Measurements from ENCODE around the gene L3MBTL3.

L3MBTL3 gene

DNA sequence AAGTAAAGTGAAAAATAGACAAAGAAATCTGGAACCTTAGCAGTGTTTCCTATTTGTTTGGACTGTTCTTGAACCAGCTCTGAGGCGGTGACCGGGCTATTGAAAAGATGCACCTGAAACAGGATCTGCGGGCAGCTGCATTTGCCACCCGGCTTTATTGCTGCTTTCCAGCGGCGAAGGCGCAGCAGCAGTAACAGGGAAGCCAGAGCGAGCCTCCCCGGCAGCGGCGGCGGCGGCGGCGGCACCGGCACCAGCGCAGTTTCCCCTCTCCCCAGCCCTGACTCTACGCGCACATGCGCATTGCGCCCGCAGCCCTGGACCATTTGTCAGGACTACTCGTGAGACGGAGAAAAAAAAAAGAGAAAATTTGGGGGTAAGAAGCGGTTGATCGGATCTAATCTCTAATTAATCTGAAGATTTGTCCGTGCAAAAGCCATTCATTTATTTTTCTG is at the start of gene L3MBTL3:
L3MBTL3 (plus strand) TSS at position 290 of the 452 bp plus-strand sequence. CDS start 24,119 bp downstream, outside the sequence.
- peak; percentile 33 for DNase-seq (ENCODE audit: low read depth)

DNA sequence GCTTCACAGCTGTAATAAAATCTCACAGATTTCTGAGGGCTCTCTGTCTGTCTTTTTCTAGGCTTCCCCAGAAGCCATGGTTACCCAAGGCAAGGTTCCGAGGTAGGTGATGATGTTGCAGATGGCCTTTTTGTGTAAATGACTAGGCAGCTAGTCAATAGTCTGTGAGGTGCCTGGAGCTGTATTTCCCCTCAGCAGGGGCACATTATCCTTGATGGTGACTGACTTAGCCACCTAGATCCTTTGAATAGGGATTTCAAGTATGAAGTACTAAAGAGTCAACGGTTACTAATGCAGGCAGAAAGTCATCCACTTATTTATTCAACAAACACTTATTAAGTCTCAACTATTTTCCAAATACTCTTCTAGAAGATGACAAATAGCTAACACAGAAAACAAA is 49.3 kb upstream of the L3MBTL3 start:
- no peak for DNase-seq (ENCODE audit: low read depth)

DNA sequence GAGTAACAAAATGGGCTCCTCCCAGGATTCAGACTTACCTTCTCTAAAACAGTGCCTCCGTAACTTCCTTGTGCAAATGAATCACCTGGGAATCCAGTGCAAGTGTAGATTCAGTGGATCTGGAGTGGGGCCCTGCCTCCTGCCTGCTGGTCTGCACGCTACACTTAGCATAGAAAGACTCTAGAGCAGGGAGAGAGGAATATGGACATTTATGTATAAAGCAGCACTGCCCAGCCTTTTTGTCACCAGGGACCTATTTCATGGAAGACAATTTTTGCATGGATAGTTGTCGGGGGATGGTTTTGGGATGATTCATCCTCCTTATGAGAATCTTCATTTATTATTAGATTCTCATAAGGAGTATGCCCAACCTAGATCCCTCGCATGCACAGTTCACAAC is 42.3 kb upstream of the L3MBTL3 start:
- no peak for DNase-seq (ENCODE audit: low read depth)

DNA sequence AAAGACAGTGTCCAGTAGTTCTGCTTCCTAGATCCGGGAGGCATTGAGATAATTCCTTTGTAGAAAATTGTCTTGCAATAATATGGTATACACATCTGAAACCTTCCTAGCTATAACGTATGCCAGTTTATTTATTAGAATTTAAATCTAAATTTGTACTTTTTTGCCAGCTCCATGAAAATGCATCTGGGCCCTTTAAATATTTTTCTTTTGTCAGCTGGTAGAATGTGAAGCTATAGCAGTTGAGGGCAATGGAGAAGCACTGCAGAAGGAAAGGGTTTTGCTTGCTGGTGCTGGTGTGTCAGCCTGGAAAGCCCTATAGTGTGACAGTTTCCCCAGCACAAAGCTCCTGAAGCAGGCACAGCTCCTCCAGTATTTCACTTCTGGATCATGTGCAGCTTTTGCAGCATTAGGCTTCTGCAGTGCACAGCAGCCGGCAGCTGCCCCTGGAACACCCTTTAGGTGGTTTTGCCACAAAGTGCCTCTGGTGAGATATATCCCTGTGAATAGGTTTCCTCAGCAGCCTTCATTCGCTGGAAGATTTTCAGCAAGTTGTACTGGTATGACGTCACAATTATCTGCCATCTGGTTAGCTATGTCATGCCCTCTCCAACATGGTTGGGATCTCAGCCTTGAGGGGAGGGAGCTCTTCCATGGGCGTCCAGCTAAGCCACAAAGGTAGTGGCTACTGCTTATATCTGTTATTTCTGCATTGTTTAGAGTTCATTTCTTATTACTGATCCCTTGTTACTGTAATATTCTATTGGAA is 40.0 kb upstream of the L3MBTL3 start:
- no peak for DNase-seq (ENCODE audit: low read depth)

DNA sequence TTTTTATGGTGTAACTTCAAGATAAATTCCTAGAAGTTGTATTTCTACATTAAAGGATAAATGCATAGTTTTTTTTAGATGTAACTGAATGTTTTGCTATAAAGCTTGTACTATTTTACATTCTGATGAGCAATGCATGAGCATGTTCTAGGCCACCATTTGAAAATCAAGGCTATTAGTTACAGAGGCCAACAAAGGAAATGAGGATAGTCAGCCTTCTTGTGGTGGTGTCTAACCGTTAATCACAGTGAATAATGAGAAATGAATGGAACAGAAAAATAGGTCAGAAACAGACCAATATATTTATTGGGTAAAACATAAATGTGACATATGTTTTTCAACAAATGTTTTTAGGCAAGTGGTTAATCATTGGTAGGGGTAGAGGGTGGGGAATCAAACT is 37.6 kb upstream of the L3MBTL3 start:
- DNase-seq (ENCODE audit: low read depth): no peak

DNA sequence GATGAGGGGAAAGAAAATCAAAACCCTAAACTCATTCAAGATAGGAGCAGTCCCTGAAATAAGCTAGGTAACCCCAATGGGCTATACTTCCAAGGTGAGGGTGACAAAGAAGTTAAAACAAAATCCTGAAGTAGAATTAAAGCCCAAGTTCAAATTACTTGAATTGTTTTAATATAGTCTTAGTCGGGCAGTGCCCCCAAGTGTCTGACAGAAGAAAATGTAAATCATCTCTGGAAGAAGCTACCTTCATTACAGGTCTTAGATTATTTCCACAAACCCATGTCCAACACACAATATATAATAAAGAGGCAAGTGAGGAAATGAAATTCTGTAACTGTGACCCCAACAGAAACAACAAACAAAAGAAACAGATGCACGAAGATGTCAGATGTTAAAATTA is 36.8 kb upstream of the L3MBTL3 start:
- DNase-seq (ENCODE audit: low read depth): no peak

DNA sequence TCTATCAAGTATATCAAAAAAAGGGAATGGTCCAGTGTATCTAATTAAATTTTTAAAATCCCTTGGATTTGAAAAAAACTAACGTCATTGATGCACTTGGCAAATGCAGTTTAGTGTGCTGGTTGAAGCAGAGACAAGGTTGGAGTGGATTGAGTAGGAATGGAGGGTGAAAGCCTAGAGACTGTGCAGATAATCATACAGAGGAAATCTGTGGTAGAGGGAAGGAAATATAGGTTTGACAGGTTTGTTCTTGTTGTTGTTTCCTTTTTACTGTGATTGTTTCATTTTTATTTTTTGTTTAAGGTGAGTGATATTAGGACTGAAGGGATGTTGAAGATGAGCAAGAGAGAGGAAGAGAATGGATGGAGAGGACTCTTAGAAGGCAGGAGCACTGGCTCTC is 29.0 kb upstream of the L3MBTL3 start:
- DNase-seq (ENCODE audit: low read depth): no peak

DNA sequence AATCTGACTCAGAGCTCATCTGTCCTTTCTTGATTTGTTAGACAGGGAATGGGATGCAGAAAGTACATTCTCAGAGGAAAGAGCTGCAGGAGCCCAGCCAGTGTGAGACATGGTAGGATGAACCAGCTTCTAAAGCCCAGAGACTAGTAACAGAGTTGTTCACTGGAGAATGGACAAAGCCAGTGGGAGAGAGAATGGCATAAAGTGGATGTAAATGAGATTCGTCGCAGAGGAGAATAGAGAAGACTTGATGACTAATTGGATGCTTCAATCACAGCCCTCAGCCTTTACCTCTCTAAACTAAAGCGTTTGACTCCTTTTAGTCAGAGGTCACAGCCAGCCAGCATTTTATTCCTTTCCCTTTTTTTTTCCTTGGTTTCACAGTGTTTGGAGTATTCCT is 25.5 kb upstream of the L3MBTL3 start:
- DNase-seq (ENCODE audit: low read depth): no peak

DNA sequence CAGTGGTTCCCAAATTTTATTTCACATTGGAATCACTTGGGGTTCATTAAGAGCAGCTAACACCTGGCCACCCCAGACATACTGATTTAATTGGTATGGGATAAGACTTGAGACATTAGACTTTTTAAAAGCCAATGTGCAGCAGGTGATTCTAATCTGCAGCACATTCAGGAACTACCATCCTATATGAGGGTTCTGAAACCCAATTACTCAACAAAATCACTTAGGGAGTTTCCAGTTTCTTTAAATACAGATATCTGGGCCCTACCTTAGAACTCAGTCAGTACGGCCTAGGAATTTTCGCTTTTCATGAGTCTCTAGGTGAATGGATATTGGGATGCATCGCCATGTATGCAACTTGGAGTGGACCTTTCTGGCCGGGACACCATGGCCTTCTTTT is 24.0 kb upstream of the L3MBTL3 start:
- DNase-seq (ENCODE audit: low read depth): no peak

DNA sequence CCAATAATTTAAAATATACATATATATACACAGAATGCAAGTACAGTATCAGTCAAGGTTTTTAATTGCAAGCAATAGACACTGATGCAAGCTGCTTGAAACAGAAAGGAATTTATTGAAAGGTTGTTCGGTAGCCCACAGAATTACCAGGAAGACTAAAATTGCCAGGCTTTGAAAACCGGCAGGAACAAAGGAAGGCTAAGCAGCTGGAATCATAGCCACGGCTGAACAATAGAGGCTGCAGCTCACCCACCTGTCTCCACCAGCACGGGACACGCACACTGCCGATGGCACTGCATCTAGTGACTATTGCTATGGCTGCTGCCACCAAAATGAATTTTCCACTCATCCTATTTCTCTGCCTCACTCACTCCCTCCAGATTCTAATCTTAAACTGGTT is 22.0 kb upstream of the L3MBTL3 start:
- no peak for DNase-seq (ENCODE audit: low read depth)

DNA sequence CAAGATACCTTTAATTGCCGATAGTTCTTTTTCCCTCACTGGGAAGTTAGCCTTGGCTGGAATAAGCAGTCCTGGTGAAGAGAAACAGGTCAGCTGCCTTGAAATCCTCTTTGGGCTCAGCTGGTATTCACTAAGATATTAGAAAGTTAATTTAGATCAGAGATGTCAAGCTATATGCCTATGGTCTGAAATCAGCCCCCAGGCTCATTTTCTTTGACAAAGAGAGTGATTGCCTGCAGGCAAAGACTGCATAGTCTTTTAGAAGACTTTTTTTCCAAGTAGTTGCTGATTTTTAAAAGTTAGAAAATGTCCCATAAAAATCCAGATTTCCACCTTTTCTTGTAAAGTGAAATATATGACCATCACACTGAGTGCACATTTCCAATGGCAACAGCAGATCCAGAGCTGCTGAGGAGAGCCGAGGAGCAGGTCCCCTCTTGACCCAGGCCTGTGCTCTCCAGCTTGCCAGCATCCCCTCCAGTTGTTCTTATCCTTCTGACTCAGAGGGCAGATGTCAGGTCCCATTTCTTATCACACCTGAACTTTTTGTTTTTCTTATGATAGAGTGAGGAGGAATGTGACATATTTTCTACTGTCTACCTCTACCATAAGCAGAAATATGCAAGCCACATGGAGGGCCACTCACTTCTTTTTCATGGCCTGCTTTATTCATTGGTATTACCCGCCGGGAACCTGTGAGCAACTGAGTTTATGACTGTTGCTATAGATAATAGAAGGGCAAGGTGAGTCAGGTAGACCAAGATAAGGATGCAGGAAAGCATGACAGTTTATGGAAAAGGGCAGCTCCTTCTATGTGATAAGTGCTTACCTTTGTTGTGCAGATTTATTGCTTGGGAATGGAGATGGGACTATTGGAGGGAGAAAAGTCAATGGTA is 17.6 kb upstream of the L3MBTL3 start:
- no peak for DNase-seq (ENCODE audit: low read depth)

DNA sequence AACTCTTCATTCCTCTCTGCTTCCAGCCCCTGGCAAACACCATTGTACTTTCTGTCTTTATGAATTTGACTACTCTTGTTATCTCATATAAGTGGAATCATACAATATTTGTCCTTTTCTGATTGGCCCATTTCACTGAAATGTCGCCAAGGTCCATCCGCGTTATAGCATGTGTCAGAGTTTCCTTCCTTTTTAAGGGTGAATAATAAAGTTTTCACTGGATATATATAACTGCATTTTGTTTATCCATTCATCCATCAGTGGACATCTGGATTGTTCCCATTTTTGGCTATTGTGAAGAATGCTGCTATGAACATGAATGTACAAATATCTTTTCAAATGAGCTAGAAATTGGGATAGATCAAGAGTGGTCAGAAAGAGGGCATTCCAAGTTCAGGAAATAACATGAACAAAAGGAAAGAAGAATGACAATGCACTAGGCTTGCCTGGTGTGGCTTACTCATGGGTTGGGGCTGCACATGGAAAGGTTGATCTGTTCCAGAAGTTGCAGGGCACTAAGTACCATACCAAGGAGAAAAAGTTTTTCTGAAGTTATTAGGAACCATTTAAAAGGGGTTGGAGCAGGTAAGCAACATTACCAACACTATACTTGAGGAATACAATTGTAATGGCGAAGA is 10.0 kb upstream of the L3MBTL3 start:
- no peak for DNase-seq (ENCODE audit: low read depth)

DNA sequence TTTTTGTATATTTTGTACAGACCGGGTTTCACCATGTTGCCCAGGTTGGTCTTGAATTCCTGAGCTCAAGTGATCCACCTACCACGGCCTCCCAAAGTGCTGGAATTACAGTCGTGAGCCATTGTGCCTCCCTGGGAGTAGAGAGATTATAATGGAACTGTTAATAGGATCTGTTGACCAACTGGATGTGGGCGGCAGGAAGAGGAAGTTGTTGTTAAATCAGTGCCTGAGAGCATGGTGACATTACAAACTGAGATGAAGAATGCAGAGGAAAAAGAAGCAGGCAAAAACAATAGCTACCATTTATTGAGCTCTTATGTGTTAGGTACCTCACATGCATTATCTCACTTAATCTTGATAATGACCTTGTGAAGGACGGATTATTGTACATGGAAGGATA is 9.2 kb upstream of the L3MBTL3 start:
- no peak for DNase-seq (ENCODE audit: low read depth)

DNA sequence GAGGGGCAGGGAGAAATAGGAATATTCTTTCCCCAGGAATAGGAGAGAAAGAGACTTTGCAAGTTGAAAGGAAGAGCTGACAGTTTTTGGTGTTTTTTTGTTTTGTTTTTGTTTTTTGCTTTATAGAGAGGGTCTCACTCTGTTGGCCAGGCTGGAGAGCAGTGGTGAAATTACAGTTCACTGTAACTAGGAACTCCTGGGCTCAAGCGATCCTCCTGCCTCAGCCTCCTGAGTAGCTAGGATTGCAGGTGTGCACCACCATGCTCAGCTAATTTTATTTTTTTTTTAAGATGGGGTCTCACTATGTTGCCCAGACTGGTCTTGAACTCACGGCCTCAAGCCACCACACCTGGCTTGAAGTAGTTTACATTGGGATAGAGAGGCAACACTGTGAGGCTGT is 8.0 kb upstream of the L3MBTL3 start:
- DNase-seq (ENCODE audit: low read depth): no peak

DNA sequence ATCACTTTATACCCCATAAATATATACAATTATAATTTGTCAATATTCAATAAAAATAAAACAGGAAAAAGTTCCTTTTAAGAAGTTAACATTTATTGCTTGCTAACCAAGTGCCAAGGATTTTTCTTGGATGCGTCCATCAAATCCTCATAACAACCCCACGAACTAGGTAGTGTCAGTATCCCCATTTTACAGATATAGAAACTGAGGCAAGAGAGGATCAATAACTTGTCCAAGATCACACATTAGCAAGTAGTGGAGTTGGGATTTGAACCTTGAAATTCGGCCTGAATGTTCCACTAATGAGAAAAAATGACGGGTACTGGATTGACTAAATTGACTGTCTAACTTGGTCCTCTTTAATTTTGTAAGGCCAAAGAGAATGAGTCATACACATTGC is 5.7 kb upstream of the L3MBTL3 start:
- no peak for DNase-seq (ENCODE audit: low read depth)

DNA sequence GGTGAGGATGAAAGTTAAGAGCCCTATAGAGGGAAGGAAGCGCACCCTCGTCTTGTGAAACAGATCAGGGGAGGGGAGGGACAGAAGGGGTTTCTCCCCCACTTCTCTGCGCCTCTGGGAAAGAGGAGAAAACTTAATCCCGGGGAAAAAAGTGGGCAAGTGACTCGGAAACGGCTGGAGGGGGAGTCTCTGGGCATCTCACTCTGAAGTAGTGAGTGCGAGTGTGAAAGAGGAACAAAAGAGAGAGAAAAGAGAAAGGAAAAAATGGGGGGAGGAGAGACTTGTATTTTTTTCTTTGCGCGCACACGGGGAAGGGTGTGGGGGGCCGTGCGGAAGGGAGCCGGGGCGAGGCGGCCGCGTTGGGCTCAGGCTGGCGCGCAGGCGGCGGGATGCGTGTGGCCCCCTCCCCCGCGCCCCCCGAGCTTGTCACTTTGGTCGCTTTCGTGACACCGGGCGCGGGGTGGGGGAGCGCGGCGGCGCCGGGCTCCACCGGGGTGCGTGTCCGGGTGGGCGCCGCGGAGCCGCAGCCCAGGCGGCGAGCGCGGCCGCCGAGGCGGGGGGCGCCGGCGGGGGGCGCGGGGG is 454 bp downstream of the L3MBTL3 start:
- no peak for DNase-seq (ENCODE audit: low read depth)

DNA sequence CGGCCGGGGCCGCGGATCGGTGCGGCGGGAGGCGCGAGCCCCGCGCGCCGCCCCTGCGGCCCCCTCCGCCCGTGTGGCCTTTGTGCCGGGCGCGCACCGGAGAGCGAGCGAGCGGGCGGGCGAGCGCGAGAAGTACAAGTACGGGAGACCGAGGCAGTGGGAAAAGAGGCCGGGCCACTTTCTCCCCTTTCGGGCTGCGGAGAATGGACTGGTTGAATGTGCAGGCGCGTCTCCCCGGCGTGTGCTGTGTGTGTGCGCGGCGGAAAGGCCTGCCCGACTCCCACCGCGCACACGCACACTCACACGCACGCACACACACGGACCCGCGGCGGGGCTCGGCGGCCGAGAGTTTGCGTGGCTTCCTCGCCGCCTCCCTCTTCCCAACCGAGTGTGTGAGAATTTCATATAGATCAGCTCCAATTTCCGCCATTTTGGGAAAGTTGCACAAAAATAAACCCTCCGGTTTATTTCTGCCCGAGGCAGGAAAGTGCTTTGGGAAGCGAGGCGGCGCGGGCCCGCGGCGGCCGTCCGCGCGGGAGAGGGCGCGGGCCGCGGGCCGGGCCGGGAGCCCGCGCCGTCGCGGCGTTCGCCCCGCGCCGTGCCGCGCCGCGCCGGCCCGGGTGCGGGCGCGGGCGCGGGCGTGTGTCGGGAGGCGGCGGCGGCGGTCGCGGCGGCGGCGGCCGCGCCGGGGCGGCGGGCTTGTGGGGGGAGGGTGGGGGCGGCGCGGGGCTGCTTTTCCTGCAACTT is 1.1 kb downstream of the L3MBTL3 start:
- DNase-seq (ENCODE audit: low read depth): no peak

DNA sequence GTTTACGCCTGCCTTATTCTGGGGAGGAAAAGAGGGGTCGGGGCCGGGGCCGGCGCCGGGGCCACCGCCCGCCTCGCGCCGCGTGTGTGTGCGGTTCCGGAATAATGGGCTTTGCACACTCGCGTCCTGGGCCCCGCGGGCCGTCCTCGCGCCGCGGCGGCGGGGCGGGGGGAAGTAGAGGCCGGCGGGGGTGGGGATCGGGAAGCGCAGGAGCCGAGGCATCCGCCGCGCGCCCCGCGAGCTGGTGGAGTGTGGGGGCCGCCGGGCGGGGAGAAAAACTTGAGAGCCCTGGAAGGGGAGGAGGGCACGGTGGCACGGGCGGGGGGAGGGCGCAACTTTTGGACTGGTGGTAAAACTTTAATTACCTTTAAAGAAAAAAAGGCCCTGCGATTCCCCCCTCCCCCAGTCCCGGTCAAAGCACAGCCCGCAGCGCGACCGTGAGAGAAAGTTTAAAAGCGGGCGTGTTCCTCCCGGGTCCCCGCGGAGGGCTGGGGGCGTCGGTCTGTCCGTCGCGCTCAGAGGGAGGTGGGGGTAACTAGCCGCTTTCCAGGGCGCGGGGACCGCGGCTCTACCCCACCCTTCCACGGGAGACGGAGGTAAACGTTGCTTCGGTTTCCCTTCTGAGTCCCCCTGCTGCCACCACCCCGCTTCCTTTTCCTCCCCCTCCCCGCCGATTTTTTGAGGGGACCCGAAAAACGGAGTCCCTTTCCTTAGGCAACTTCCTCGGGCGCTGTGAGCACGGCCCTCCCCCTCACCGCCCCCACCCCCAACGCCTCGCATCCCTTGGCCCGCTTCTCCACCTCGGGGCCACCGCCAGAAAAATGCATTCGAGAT is 1.9 kb downstream of the L3MBTL3 start:
- no peak for DNase-seq (ENCODE audit: low read depth)

DNA sequence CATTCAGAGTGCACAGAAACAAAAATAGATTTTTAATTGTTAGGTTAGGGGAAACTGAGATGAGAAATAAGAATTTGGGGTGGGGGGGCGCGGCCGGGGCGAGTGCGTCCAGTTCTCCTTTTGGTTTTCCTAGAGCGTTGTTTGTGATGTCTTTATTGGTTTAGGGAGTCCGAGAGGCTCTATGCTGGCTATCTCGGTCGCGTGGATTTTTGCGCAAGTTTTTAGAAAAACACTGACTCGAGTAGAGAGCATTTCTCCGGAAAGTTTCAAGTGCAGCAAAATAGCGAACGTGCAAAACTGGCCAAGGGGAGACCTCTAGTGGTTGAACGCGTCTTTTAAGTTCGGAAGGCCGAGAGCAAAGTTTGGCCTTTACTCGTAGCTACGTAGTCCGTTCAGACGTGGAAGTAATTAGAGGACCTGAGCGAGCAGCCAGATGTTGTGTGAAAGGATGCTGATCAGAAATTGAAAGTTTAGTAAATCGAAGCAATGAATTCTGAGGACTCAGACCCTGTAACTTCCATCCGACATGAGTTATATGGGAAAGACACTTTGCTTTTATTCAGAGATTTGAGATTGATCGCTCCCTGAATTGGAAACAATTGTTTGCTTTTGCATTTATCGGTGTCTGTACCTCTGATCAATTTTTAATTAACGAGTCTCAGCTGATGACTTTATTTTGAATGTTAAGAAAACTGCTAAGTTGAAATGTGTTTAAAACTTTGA is 2.7 kb downstream of the L3MBTL3 start:
- peak; percentile 75 for DNase-seq (ENCODE audit: low read depth)

DNA sequence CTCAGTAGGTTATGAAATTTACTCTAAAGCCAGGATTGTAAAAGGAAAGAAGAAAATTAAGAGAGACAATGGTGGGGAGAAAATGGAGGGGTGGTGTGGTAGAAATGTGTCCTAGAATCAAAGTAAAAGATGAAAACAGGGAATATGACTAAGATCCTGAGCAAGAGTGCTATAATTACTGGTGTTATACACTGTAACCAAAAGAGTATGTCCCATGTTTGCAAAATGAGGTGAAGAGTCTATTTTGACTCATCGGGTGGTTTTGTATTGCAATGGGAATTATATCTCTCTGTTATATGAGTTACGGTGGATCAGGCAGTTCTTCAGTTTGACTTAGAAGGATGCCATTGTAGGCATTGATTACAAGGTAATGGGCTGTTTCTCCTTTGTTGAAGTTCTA is 8.5 kb downstream of the L3MBTL3 start:
- DNase-seq (ENCODE audit: low read depth): no peak
